Kidney (tissue), 14 donors: ENCODE measurements around the gene VPS39. TPM values are rescaled to one million over a fixed set of nuclear protein-coding genes. Genes with fewer than 3 reads are reported as not detected.

ENCODE experiments used
- DNase-seq, 5 donors: peaks; one replicate each; pipeline ENCODE4 v3.0.0-alpha.2; 2013 to 2020
- FAIRE-seq: peaks from 2 replicates; lab custom pipeline; 2012; peaks lifted over from hg19 to GRCh38; lab: Jason Lieb, UNC
- H3K27ac ChIP-seq, 2 donors: one replicate each; pipeline ENCODE4 v1.7.0; 2013; ENCODE audit warnings: low read depth in 2 of 2, low read length in 2 of 2, inconsistent platforms in 1 of 2
- H3K27me3 ChIP-seq: one replicate; pipeline ENCODE4 v1.7.1; 2013; ENCODE audit warnings: low read length, inconsistent platforms; ENCODE audit not compliant: control insufficient read depth, insufficient read depth
- H3K36me3 ChIP-seq, 3 donors: one replicate each; pipeline versions ENCODE4 v1.7.0 to v1.7.1; 2013; ENCODE audit warnings: low read length in 3 of 3, control low read depth in 1 of 3, inconsistent platforms in 1 of 3; ENCODE audit not compliant: insufficient read depth in 3 of 3, control insufficient read depth in 2 of 3
- H3K4me1 ChIP-seq, 3 donors: one replicate each; pipeline versions ENCODE4 v1.7.0 to v1.7.1; 2013; ENCODE audit warnings: low read length in 3 of 3, inconsistent platforms in 1 of 3, low read depth in 1 of 3; ENCODE audit not compliant: control insufficient read depth in 2 of 3, insufficient read depth in 2 of 3
- H3K4me3 ChIP-seq, 3 donors: one replicate each; pipeline versions ENCODE4 v1.7.0 to v1.8.1; 2013; ENCODE audit warnings: low read length in 3 of 3, control low read depth in 1 of 3, inconsistent platforms in 1 of 3
- H3K9ac ChIP-seq, 3 donors: one replicate each; pipeline versions ENCODE4 v1.7.0 to v1.7.1; 2013; ENCODE audit warnings: low read length in 3 of 3, control low read depth in 1 of 3, inconsistent platforms in 1 of 3
- H3K9me3 ChIP-seq, 3 donors: one replicate each; pipeline versions ENCODE4 v1.7.0 to v1.7.1; 2013; ENCODE audit warnings: low read length in 3 of 3, control low read depth in 1 of 3, inconsistent platforms in 1 of 3; ENCODE audit not compliant: control insufficient read depth in 2 of 3, insufficient read depth in 1 of 3
- CTCF ChIP-seq: IDR thresholded peaks from 3 replicates; pipeline ENCODE4 v1.5.1; 2012; ENCODE audit warnings: mild to moderate bottlenecking, moderate library complexity, borderline replicate concordance; ENCODE audit not compliant: insufficient read depth; ENCODE audit errors: extremely low read depth
- intact Hi-C: fragments of 100-400 bp; cut with DNase I; formaldehyde crosslinking; loops from one replicate; pipeline ENCODE4 v1.11.1; 2022
- polyA plus RNA-seq: library from polyadenylated mRNA; stranded (reverse); fragments of 350-450 nt; fragmentation: Illumina TruSeq; extraction: RNeasy Lipid Tissue Mini Kit (QIAGEN cat#74804); gene quantifications from one replicate; pipeline ENCODE4 v1.2.3, GENCODE V29; 2014; ENCODE audit warnings: low read depth, low replicate concordance; ENCODE audit not compliant: insufficient read depth
- total RNA-seq: library from RNA; stranded (reverse); fragmentation: NEBNext Ultra II Directional; extraction: Animal tissue kit (Norgen Biotek cat#: 25700); gene quantifications from one replicate; pipeline ENCODE4 v1.2.1, GENCODE V29; 2021
- donor health status: control.
- donor health status: control.
- donor health status: control.
- donor health status: control.
- donor health status: control.
- donor health status: DM: yes; HTN: yes; CAD: no.
- donor health status: Normal renal cell carcinoma (clear cell type).

The VPS39 gene
- total and polyA plus RNA-seq, 2 donors from 2014 or later = 33.1 to 70.9 TPM

GRCh38 chr15:42218953-42219592 is 11.0 kb upstream of the VPS39 start:
- Histone ChIP-seq H3K27ac (no peak overlapping the region), H3K4me3 (no peak overlapping the region), H3K9me3 (no peaks in the 10 kb centered on the region), H3K36me3 (peaks cover 12 to 34% (median 21%) of the 10 kb centered on the region in 3 donors), H3K27me3 (no peaks in the 10 kb centered on the region), H3K4me1 (no peaks in the 10 kb centered on the region), H3K9ac (no peak overlapping the region)
- intact Hi-C loops = no loop called here
- no peak for FAIRE-seq
- TF ChIP-seq CTCF = no peak
- no peak for DNase-seq

DNA sequence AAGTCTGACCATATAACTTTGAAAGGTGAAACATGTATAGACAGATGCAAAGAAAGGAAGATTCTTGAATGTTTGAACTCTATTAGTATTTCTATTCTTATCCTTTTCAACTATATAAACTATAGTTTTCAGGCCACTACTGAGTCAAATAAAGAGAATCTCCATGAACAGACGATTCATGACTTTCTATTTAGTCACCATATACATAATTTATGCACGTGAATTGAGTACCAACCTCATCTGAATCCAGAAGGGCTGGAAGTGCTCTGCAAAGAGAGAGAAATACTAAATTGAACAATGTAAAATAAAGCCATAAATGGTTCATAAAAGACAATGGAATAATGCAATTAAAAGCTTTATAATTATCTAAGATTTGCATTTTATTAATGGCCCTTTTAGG is 9.5 kb upstream of the VPS39 start:
- no peaks in the 10 kb centered on the region for H3K27me3 ChIP-seq
- H3K9me3 ChIP-seq = no peaks in the 10 kb centered on the region
- no peaks in the 10 kb centered on the region for H3K4me1 ChIP-seq
- H3K9ac ChIP-seq = no peak overlapping the region
- intact Hi-C loops = no loop called here
- peaks cover 14 to 33% (median 23%) of the 10 kb centered on the region in 3 donors for H3K36me3 ChIP-seq
- no peak for FAIRE-seq
- DNase-seq = no peak
- no peak overlapping the region for H3K4me3 ChIP-seq
- H3K27ac ChIP-seq = no peak overlapping the region
- TF ChIP-seq CTCF = no peak

- Histone ChIP-seq H3K4me1 (no peaks in the 10 kb centered on the region), H3K36me3 (peaks cover 14 to 44% (median 23%) of the 10 kb centered on the region in 3 donors), H3K27ac (no peak overlapping the region), H3K4me3 (no peak overlapping the region), H3K9ac (no peak overlapping the region), H3K9me3 (no peaks in the 10 kb centered on the region), H3K27me3 (no peaks in the 10 kb centered on the region)
- intact Hi-C loops = no loop called here
- no peak for TF ChIP-seq CTCF
- DNase-seq (no peak), FAIRE-seq (no peak)
These were observed 8.1 kb upstream of the VPS39 start for GRCh38 chr15:42215913-42216829.
